SK-N-SH (cell line): ENCODE measurements around the gene TMEM94. TPM values are rescaled to one million over a fixed set of nuclear protein-coding genes. Genes with fewer than 3 reads are reported as not detected.

Source experiments
- CTCF ChIA-PET: fragments of 300-600, 350-600 bp; formaldehyde crosslinking; extraction: SDS; loops from one replicate; lab custom pipeline; 2021; lab: Yijun Ruan, JAX
- POLR2A ChIA-PET: fragments of 350-600 bp; sonication (Branson Sonifier 250); formaldehyde crosslinking; extraction: SDS; loops from one replicate; lab custom pipeline; 2020; ENCODE audit warnings: antibody characterized with exemption, inconsistent platforms; lab: Yijun Ruan, JAX
- DNase-seq: peaks from one replicate; pipeline ENCODE4 v3.0.0; 2012
- H2AFZ ChIP-seq: fragments of 200-600 bp; sonication (generic); 2 replicates; pipeline ENCODE4 v1.8.1; 2016; ENCODE audit warnings: antibody characterized with exemption, mild to moderate bottlenecking, low read depth
- H3F3A ChIP-seq: fragments of 200-600 bp; sonication (generic); replicated peaks from 2 replicates; pipeline ENCODE3; 2016; ENCODE audit warnings: antibody characterized with exemption, mild to moderate bottlenecking; ENCODE audit not compliant: insufficient read depth
- H3K27ac ChIP-seq, 2 experiments: fragments of 200-500 bp in 1 of 2; fragments of 200-600 bp in 1 of 2; sonication (Bioruptor generic) in 1 of 2; sonication (generic), shearing (Covaris generic) in 1 of 2; 2 replicates each; pipeline versions ENCODE4 v1.5.1 to v1.6.1; 2014 to 2016; ENCODE audit warnings: low read depth in 2 of 2, inconsistent platforms in 1 of 2, low read length in 1 of 2, mild to moderate bottlenecking in 1 of 2, mixed read lengths in 1 of 2
- H3K27me3 ChIP-seq: fragments of 200-600 bp; sonication (generic), shearing (Covaris generic); 2 replicates; pipeline ENCODE4 v1.6.1; 2016; ENCODE audit warnings: mixed run types; ENCODE audit not compliant: insufficient read depth
- H3K36me3 ChIP-seq, 2 experiments: fragments of 200-500 bp in 1 of 2; fragments of 200-600 bp in 1 of 2; sonication (Bioruptor generic) in 1 of 2; sonication (generic) in 1 of 2; replicated peaks in 1 of 2; 2 replicates each; pipeline versions ENCODE3 to v1.5.1; 2014 to 2016; ENCODE audit warnings: low read length in 1 of 2, mild to moderate bottlenecking in 1 of 2; ENCODE audit not compliant: insufficient read depth in 2 of 2, control insufficient read depth in 1 of 2
- H3K4me1 ChIP-seq, 2 experiments: fragments of 200-500 bp in 1 of 2; fragments of 200-600 bp in 1 of 2; sonication (Bioruptor generic) in 1 of 2; sonication (generic), shearing (Covaris generic) in 1 of 2; 2 replicates each; pipeline versions ENCODE4 v1.5.1 to v1.6.1; 2014 to 2016; ENCODE audit warnings: low read depth in 1 of 2, low read length in 1 of 2, mixed run types in 1 of 2; ENCODE audit not compliant: insufficient read depth in 2 of 2, control insufficient read depth in 1 of 2
- H3K4me2 ChIP-seq: fragments of 200-600 bp; sonication (generic), shearing (Covaris generic); 2 replicates; pipeline ENCODE4 v1.6.1; 2017; ENCODE audit warnings: mixed run types
- H3K4me3 ChIP-seq, 2 experiments: fragments of 200-500 bp in 1 of 2; fragments of 200-600 bp in 1 of 2; sonication (Bioruptor generic) in 1 of 2; sonication (generic), shearing (Covaris generic) in 1 of 2; 2 replicates each; pipeline versions ENCODE4 v1.5.1 to v1.8.1; 2014 to 2016; ENCODE audit warnings: low read depth in 2 of 2, inconsistent platforms in 1 of 2, low read length in 1 of 2, mild to moderate bottlenecking in 1 of 2, mixed read lengths in 1 of 2, moderate library complexity in 1 of 2
- H3K79me2 ChIP-seq: fragments of 200-600 bp; sonication (generic); 2 replicates; pipeline ENCODE4 v1.8.1; 2017; ENCODE audit warnings: mild to moderate bottlenecking; ENCODE audit not compliant: insufficient read depth
- H3K9ac ChIP-seq: fragments of 200-600 bp; sonication (generic); 2 replicates; pipeline ENCODE4 v1.6.1; 2017; ENCODE audit warnings: mixed run types
- H3K9me2 ChIP-seq: fragments of 200-600 bp; sonication (generic); 2 replicates; pipeline ENCODE4 v1.6.1; 2017; ENCODE audit warnings: mixed run types
- H3K9me3 ChIP-seq: fragments of 200-600 bp; sonication (generic); 2 replicates; pipeline ENCODE4 v1.6.1; 2017; ENCODE audit warnings: mixed run types, mild to moderate bottlenecking, moderate library complexity
- H4K20me1 ChIP-seq: fragments of 200-600 bp; sonication (generic); 2 replicates; pipeline ENCODE4 v1.6.1; 2017; ENCODE audit warnings: mild to moderate bottlenecking, mixed run types; ENCODE audit not compliant: insufficient read depth
- CTCF ChIP-seq: fragments of 200-600 bp; sonication (generic); IDR thresholded peaks from 2 replicates; pipeline ENCODE4 v1.6.1; 2017; ENCODE audit warnings: antibody characterized with exemption, mild to moderate bottlenecking, moderate library complexity
- EZH2phosphoT487 ChIP-seq: fragments of 200-600 bp; sonication (generic); IDR thresholded peaks from 2 replicates; pipeline ENCODE4 v1.6.1; 2017; ENCODE audit warnings: low read depth, mixed run types, mild to moderate bottlenecking, antibody characterized with exemption, moderate library complexity, borderline replicate concordance
- FOSL2 ChIP-seq: IDR thresholded peaks from 2 replicates; pipeline ENCODE4 v1.4.0; 2012; ENCODE audit warnings: low read depth, mild to moderate bottlenecking, moderate library complexity, borderline replicate concordance
- FOXM1 ChIP-seq: IDR thresholded peaks from 2 replicates; pipeline ENCODE4 v1.4.0; 2012; ENCODE audit warnings: low read depth, mild to moderate bottlenecking
- GABPA ChIP-seq: IDR thresholded peaks from 2 replicates; pipeline ENCODE4 v1.4.0; 2012; ENCODE audit warnings: low read depth, mild to moderate bottlenecking
- GATA2 ChIP-seq: sonication (generic); formaldehyde crosslinking; IDR thresholded peaks from 2 replicates; pipeline ENCODE4 v1.5.0; 2020; ENCODE audit warnings: mild to moderate bottlenecking, missing genetic modification reagents
- MEF2A ChIP-seq: IDR thresholded peaks from 2 replicates; pipeline ENCODE4 v1.4.0; 2012; ENCODE audit warnings: low read depth, borderline replicate concordance
- MXI1 ChIP-seq: IDR thresholded peaks from 2 replicates; pipeline ENCODE4 v1.6.1; 2012; ENCODE audit warnings: mild to moderate bottlenecking, low read depth, low read length, improper control_type of control experiment
- NFIC ChIP-seq: IDR thresholded peaks from 2 replicates; pipeline ENCODE4 v1.4.0; 2012; ENCODE audit warnings: borderline replicate concordance
- NRF1 ChIP-seq: IDR thresholded peaks from 2 replicates; pipeline ENCODE4 v1.6.1; 2012; ENCODE audit warnings: low read depth, mild to moderate bottlenecking, low read length
- POLR2AphosphoS5 ChIP-seq: IDR thresholded peaks from 2 replicates; pipeline ENCODE4 v1.6.1; 2012; ENCODE audit warnings: low read depth, low read length
- RAD21 ChIP-seq: IDR thresholded peaks from 2 replicates; pipeline ENCODE4 v1.6.1; 2012; ENCODE audit warnings: mild to moderate bottlenecking, low read length
- RXRA ChIP-seq: IDR thresholded peaks from 2 replicates; pipeline ENCODE4 v1.4.0; 2012; ENCODE audit warnings: low read depth, mild to moderate bottlenecking, borderline replicate concordance
- SIN3A ChIP-seq: IDR thresholded peaks from 2 replicates; pipeline ENCODE4 v1.6.1; 2012; ENCODE audit warnings: low read depth, mild to moderate bottlenecking, low read length, moderate library complexity, borderline replicate concordance
- SMC3 ChIP-seq: IDR thresholded peaks from 2 replicates; pipeline ENCODE4 v1.6.1; 2012; ENCODE audit warnings: low read depth, low read length, improper control_type of control experiment
- TEAD4 ChIP-seq: IDR thresholded peaks from 2 replicates; pipeline ENCODE4 v1.4.0; 2012; ENCODE audit warnings: mild to moderate bottlenecking, borderline replicate concordance; ENCODE audit not compliant: insufficient read depth
- YY1 ChIP-seq: IDR thresholded peaks from 2 replicates; pipeline ENCODE4 v1.4.0; 2012; ENCODE audit warnings: low read depth, mild to moderate bottlenecking
- WGBS: methylation state at CpG from one replicate; pipeline ENCODE4 v1.1.6; 2017; ENCODE audit warnings: low lambda C conversion rate; 5-methylcytosine and 5-hydroxymethylcytosine counted together
- polyA plus RNA-seq, 3 experiments: library from polyadenylated mRNA; depleted of rRNA; stranded (reverse); fragments of >200 nt; gene quantifications; 2 replicates each; pipeline ENCODE4 v1.2.3, GENCODE V29; 2012
- TF ChIP-seq, protein P1 (sequence below): IDR thresholded peaks from 2 replicates; pipeline ENCODE4 v1.4.0; 2012; ENCODE audit warnings: low read depth
- TF ChIP-seq, protein P2 (sequence below): IDR thresholded peaks from 2 replicates; pipeline ENCODE4; 2012

The TMEM94 gene
- polyA plus RNA-seq, 1 of the 3 experiments (the other 2 are of a cell fraction): 89.9 TPM

DNA sequence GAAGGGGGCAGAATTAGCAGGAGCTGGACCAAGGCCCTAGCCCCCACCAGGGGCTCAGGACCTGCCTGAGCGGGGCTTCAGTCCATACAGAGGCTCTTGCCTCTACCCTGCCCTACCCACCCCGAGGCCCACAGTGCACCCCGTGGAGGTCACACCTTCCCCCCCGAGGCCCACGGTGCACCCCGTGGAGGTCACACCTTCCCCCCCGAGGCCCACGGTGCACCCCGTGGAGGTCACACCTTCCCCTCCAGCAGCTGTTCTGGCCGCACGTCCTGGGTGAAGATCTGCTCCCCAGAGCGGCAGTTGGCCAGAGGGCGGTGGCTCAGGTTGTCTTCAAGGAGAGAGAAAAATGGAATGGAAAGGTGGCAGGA, 47.5 kb downstream of the TMEM94 start (continued):
- TF ChIP-seq FOXM1 (no peak), MXI1 (no peak), POLR2AphosphoS5 (no peak), EZH2phosphoT487 (no peak), GABPA (no peak), NRF1 (no peak), RXRA (no peak), NFIC (no peak), YY1 (no peak)
- TF ChIP-seq, protein P1, sequence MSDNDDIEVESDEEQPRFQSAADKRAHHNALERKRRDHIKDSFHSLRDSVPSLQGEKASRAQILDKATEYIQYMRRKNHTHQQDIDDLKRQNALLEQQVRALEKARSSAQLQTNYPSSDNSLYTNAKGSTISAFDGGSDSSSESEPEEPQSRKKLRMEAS: no peak

GRCh38 chr17:75504347-75505151, 48.1 kb downstream of the TMEM94 start:
- WGBS: 85% methylated on average over 29 of the region's 32 CpGs
- no peaks in the 10 kb centered on the region for H3K9me2 ChIP-seq
- POLR2A ChIA-PET: interaction anchor here (0.5 kb wide), 1 partner anchor 75 kb away, joined by 3 read pairs; no protein-coding TSS in a partner anchor
- CTCF ChIA-PET: interaction anchor here (0.6 to 5.6 kb wide), 15 partner anchors 8 to 163 kb away, joined by 3 to 37 read pairs (median 4); partner anchors contain the start of genes RECQL5, SAP30BP and TSEN54
- DNase-seq: peak; percentile 86
- H3K27me3 ChIP-seq: no peaks in the 10 kb centered on the region
- H3K79me2 ChIP-seq: no peaks in the 10 kb centered on the region
- no peak overlapping the region for H3K4me2 ChIP-seq
- no peaks in the 10 kb centered on the region for H3K9me3 ChIP-seq
- H3K9ac ChIP-seq: no peak overlapping the region
- H3F3A ChIP-seq: no peaks in the 10 kb centered on the region
- peaks cover 8 to 58% of the 10 kb centered on the region in 2 experiments for H3K36me3 ChIP-seq
- H2AFZ ChIP-seq: no peak overlapping the region
- no peak overlapping the region for H3K27ac ChIP-seq
- H4K20me1 ChIP-seq: peaks cover 17% of the 10 kb centered on the region; the same call in 1 of the 2 replicates
- TF ChIP-seq RXRA (no peak), CTCF (peak; percentile 67), SMC3 (peak; percentile 53), RAD21 (peak; percentile 49)
- no peak overlapping the region for H3K4me3 ChIP-seq
- H3K4me1 ChIP-seq: peaks cover 6% of the 10 kb centered on the region in 2 experiments; a peak in 1 of 4 replicates

- H3K36me3 ChIP-seq: peaks cover 3 to 53% of the 10 kb centered on the region in 2 experiments
- WGBS: 89% methylated on average over 3 of the region's 4 CpGs
- no peaks in the 10 kb centered on the region for H3K9me2 ChIP-seq
- no peak overlapping the region for H2AFZ ChIP-seq
- H3F3A ChIP-seq: no peaks in the 10 kb centered on the region
- no peak overlapping the region for H3K4me3 ChIP-seq
- peaks cover 17% of the 10 kb centered on the region; the same call in 1 of the 2 replicates for H4K20me1 ChIP-seq
- no peaks in the 10 kb centered on the region for H3K79me2 ChIP-seq
- ChIA-PET CTCF (interaction anchor here (0.6 to 5.6 kb wide), 8 partner anchors 9 to 162 kb away, joined by 3 to 37 read pairs (median 4); partner anchors contain the start of genes RECQL5, SAP30BP and TSEN54), POLR2A (interaction anchor here (0.5 kb wide), 1 partner anchor 75 kb away, joined by 3 read pairs; no protein-coding TSS in a partner anchor)
- H3K9ac ChIP-seq: no peak overlapping the region
- H3K4me1 ChIP-seq: peaks cover 6% of the 10 kb centered on the region in 2 experiments; a peak in 1 of 4 replicates
- no peak overlapping the region for H3K4me2 ChIP-seq
- DNase-seq: no peak
- no peaks in the 10 kb centered on the region for H3K27me3 ChIP-seq
- TF ChIP-seq MEF2A (no peak), SMC3 (no peak), RAD21 (no peak), SIN3A (no peak), EZH2phosphoT487 (no peak), GATA2 (CRISPR knock-in tag) (no peak), FOSL2 (no peak), NRF1 (no peak), MXI1 (no peak), TEAD4 (no peak), POLR2AphosphoS5 (no peak)
- TF ChIP-seq, protein P1: no peak
- TF ChIP-seq, protein P2, sequence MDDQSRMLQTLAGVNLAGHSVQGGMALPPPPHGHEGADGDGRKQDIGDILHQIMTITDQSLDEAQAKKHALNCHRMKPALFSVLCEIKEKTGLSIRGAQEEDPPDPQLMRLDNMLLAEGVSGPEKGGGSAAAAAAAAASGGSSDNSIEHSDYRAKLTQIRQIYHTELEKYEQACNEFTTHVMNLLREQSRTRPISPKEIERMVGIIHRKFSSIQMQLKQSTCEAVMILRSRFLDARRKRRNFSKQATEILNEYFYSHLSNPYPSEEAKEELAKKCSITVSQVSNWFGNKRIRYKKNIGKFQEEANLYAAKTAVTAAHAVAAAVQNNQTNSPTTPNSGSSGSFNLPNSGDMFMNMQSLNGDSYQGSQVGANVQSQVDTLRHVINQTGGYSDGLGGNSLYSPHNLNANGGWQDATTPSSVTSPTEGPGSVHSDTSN: no peak
- no peaks in the 10 kb centered on the region for H3K9me3 ChIP-seq
- no peak overlapping the region for H3K27ac ChIP-seq
Measured at GRCh38 chr17:75505152-75505409, 48.6 kb downstream of the TMEM94 start.
